NAMALWA (cell line): ENCODE results near the gene APLF.
A peak's percentile ranks its signal among the peaks of the same experiment; 100 is the strongest.
"Not testable (repeated sequence)": the region's sequence is repeated elsewhere in the genome, so short reads cannot be mapped to it uniquely, and the experiment has no call there.

Experiments used
- DNase-seq: peaks from one replicate; pipeline ENCODE4 v3.0.0-alpha.2; 2015; ENCODE audit warnings: low spot score

APLF gene

DNA sequence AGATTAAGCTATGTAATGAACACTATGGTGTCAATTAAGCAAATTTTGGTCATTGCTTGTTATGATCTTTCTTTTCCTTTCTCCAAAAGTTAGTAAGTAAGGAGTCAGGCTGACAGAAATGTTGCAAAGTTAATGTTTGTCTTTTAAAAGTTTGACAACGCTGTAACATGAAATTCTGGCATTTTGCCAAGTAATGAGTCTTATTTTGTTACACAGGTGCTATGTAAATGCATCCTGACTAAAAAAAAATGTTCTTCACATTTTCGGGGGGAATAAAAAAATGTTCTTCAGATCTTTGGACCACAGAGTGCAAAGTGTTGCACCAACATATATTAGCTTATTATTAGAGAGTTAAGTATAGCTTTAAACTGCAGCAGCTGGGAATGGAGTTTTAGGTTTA lies 121.2 kb downstream of the APLF start:
- DNase-seq, result peak; percentile 14

- no peak for DNase-seq
Measured at GRCh38 chr2:68589963-68590362, 122.6 kb downstream of the APLF start.

- DNase-seq, result no peak
Measured at GRCh38 chr2:68590702-68591101, 123.3 kb downstream of the APLF start.

DNA sequence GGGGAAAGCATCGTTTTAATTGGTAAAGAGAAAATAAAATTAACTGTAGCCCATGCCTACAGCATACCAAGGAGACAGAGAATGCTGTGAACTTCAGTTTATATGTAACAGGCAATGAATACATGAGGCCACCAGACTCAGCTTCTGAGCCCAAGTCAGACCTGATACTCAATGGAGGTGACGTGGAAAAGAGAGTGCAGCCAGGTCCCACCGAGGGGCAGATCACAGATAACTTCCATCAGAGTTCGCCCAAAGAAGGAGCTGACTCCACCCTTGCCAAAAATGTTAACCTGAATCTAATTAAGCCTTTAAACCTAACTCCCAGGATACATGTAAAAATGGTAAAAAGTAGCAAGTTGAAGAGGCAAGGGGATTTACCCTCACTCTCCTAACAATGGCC lies 123.8 kb downstream of the APLF start:
- DNase-seq, result no peak

- no peak for DNase-seq
Measured at GRCh38 chr2:68594041-68594440, 126.7 kb downstream of the APLF start.

GRCh38 chr2:68594674-68595492 lies 127.5 kb downstream of the APLF start:
- DNase-seq, result peak; percentile 73

- DNase-seq, result not testable (repeated sequence)
Measured at GRCh38 chr2:68595493-68595785, 128.1 kb downstream of the APLF start.

GRCh38 chr2:68600495-68600894 lies 133.1 kb downstream of the APLF start:
- DNase-seq, result not testable (repeated sequence)

DNA sequence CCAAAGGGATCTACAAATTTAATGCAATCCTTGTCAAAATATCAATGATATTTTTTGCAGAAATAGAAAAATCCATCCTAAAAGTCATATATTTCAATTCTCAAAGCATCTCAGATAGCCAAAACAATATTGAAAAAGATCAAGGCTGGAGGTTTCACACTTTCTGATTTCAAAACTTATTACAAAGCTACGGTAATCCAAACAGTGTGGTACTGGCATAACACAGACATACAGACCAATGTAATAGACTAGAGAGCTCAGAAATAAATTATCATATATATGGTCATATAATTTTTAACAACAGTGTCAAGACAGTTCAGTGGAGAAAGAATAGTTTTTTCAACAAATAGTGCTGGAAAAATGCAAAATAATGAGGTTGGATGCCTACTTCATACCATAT lies 135.7 kb downstream of the APLF start:
- DNase-seq, result no peak

- no peak for DNase-seq
Measured at GRCh38 chr2:68604077-68604476, 136.7 kb downstream of the APLF start.

GRCh38 chr2:68605939-68606338 lies 138.6 kb downstream of the APLF start:
- no peak for DNase-seq

- no peak for DNase-seq
Measured at GRCh38 chr2:68606759-68607158, 139.4 kb downstream of the APLF start.

DNA sequence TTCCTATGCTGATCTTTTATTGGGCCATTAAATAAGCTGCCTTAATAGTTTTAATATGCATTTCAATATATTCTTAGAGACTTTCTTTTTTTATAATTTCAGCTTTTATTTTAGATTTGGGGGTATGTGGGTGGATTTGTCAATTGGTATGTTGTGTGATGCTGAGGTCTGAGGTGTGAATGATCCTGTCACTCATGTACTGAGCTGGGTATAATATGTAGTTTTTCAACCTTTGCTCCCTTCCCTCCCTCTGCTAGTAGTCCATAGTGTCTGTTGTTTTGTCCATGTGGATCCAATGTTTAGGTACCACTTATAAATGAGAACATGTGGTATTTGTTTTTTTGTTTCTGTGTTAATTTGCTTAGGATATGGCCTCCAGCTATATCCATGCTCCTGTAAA lies 140.5 kb downstream of the APLF start:
- no peak for DNase-seq

GRCh38 chr2:68612765-68613519 lies 145.6 kb downstream of the APLF start:
- DNase-seq, result no peak

DNA sequence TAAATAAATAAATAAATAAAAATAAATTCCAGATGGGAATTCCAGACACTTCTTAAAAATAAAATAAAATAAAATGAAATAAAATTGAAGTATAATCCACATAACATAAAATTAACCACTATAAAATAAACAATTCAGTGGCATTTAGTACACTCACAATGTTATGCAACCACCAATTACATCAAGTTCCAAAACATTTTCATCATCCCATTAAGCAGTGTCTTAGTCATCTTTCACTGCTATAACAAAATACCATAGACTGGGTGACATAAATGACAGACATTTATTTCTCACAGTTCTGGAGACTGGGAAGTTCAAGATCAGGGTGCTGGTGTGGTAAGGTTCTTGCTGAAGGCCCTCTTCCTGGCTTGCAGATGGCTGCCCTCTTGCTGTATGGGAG lies 153.4 kb downstream of the APLF start:
- DNase-seq, result no peak

GRCh38 chr2:68623820-68624219 lies 156.4 kb downstream of the APLF start:
- DNase-seq, result no peak

DNA sequence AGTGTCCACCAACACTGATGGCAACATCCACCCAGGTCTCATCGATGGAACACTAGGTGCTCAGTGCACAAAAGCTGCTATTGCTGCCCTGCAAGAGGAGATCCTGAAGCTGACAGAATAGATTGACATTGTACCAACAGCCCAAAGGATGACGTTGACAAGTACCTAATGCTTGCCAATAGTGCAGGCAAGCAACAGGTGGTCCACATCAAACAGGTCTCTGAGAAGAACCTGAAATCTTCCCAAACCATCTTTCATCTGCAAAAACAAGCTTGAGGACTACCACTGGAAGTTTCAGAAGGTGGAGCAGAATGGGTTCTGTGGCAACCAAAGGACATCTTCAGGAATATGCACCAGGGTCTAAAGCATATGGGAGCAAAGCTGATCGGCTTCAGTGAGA lies 160.2 kb downstream of the APLF start:
- no peak for DNase-seq
